Lower lobe of right lung (tissue), 2 donors: Measurements from ENCODE around the gene GFAP. TPM values are rescaled to one million over a fixed set of nuclear protein-coding genes. Genes with fewer than 3 reads are reported as not detected.
"Not testable (repeated sequence)": the region's sequence is repeated elsewhere in the genome, so short reads cannot be mapped to it uniquely, and the experiment has no call there.

Source experiments
- ATAC-seq, 2 donors: fragments of 200-7000 bp; cut with Tn5 transposase; one replicate each; pipeline ENCODE4 v1.9.1; 2020 to 2022; ENCODE audit warnings: mild to moderate bottlenecking in 2 of 2, moderate library complexity in 2 of 2
- DNase-seq: peaks from one replicate; pipeline ENCODE4 v3.0.0-alpha.2; 2020
- H3K27ac ChIP-seq: fragments of 200-600 bp; one replicate; pipeline ENCODE4 v1.8.0; 2022
- H3K27me3 ChIP-seq: fragments of 200-600 bp; one replicate; pipeline ENCODE4 v1.8.0; 2022; ENCODE audit warnings: low read depth
- H3K36me3 ChIP-seq: fragments of 200-600 bp; one replicate; pipeline ENCODE4 v1.8.0; 2022; ENCODE audit warnings: mild to moderate bottlenecking
- H3K4me1 ChIP-seq: fragments of 200-600 bp; one replicate; pipeline ENCODE4 v1.8.0; 2022
- H3K4me3 ChIP-seq: fragments of 200-600 bp; one replicate; pipeline ENCODE4 v1.8.0; 2022; ENCODE audit warnings: mild to moderate bottlenecking
- H3K9me3 ChIP-seq: fragments of 200-600 bp; one replicate; pipeline ENCODE4 v1.8.0; 2022
- CTCF ChIP-seq: fragments of 200-600 bp; IDR thresholded peaks from one replicate; pipeline ENCODE4 v1.8.0; 2022; ENCODE audit warnings: antibody characterized with exemption, mild to moderate bottlenecking
- intact Hi-C: fragments of 100-400 bp; cut with DNase I; formaldehyde crosslinking; loops from one replicate; pipeline ENCODE4 v1.11.0; 2022
- total RNA-seq: library from RNA; stranded (reverse); fragmentation: NEBNext Ultra II Directional; extraction: Animal tissue kit (Norgen Biotek cat#: 25700); gene quantifications from one replicate; pipeline ENCODE4 v1.2.1, GENCODE V29; 2021
- donor health status: DM: no; HTN: yes; CAD: no; lungs with severe emphysema.

GFAP gene
- total RNA-seq, 1 donor from 2014 or later: not detected

GRCh38 chr17:44955674-44956425, 40.5 kb upstream of the GFAP start:
- DNase-seq (peak; percentile 8), ATAC-seq (no peak)
- intact Hi-C loops: no loop called here
- H3K27me3 ChIP-seq: peaks cover 39% of the 10 kb centered on the region
- no peaks in the 10 kb centered on the region for H3K36me3 ChIP-seq
- H3K4me3 ChIP-seq: no peak overlapping the region
- H3K27ac ChIP-seq: no peak overlapping the region
- no peak for TF ChIP-seq CTCF
- H3K9me3 ChIP-seq: no peaks in the 10 kb centered on the region
- H3K4me1 ChIP-seq: peaks cover 14% of the 10 kb centered on the region

- DNase-seq: no peak
- no peak for ATAC-seq
- Histone ChIP-seq H3K27ac (no peak overlapping the region), H3K4me3 (no peak overlapping the region), H3K9me3 (no peaks in the 10 kb centered on the region), H3K4me1 (peaks cover 4% of the 10 kb centered on the region), H3K36me3 (no peaks in the 10 kb centered on the region), H3K27me3 (peaks cover 13% of the 10 kb centered on the region)
- intact Hi-C loops: no loop called here
- TF ChIP-seq CTCF: no peak
These were observed 37.7 kb upstream of the GFAP start for GRCh38 chr17:44952946-44953475.

GRCh38 chr17:44948315-44948795, 33.1 kb upstream of the GFAP start:
- Histone ChIP-seq H3K9me3 (no peaks in the 10 kb centered on the region), H3K27me3 (peaks cover 7% of the 10 kb centered on the region), H3K27ac (no peak overlapping the region), H3K36me3 (no peaks in the 10 kb centered on the region), H3K4me3 (peak overlapping the region; percentile 67), H3K4me1 (peaks cover 12% of the 10 kb centered on the region)
- ATAC-seq (no peak), DNase-seq (no peak)
- TF ChIP-seq CTCF: no peak
- intact Hi-C loops: no loop called here

GRCh38 chr17:44947461-44948314, 32.4 kb upstream of the GFAP start, which contains the start of gene KIF18B:
TSS of gene KIF18B (minus strand) at chr17:44947773. CDS start at chr17:44936344, 11,429 bp downstream.
- H3K4me3 ChIP-seq: peak within 1 kb of the TSS; percentile 67
- TF ChIP-seq CTCF: no peak
- no peaks in the 10 kb centered on the region for H3K9me3 ChIP-seq
- peak within 1 kb of the TSS; percentile 71 for H3K27ac ChIP-seq
- H3K4me1 ChIP-seq: peaks cover 12% of the 10 kb centered on the region
- ATAC-seq (peak; percentile 97 to 100), DNase-seq (peak; percentile 92)
- H3K36me3 ChIP-seq: no peaks in the 10 kb centered on the region
- H3K27me3 ChIP-seq: peaks cover 7% of the 10 kb centered on the region
- intact Hi-C loops: no loop called here

- DNase-seq, H3K27me3 ChIP-seq, ATAC-seq, intact Hi-C loops, H3K9me3 ChIP-seq, H3K4me3 ChIP-seq, H3K36me3 ChIP-seq, H3K27ac ChIP-seq: not testable (repeated sequence)
- H3K4me1 ChIP-seq: peaks cover 12% of the 10 kb centered on the region
These were observed 30.4 kb upstream of the GFAP start for GRCh38 chr17:44945652-44946051.
